NCI-H146 treated with DMSO at 0.1 percent for 48 hours (cell line): ENCODE data around the gene ARHGEF1.
"Not testable (repeated sequence)": the region's sequence is repeated elsewhere in the genome, so short reads cannot be mapped to it uniquely, and the experiment has no call there.

Experiments
- DNase-seq: peaks from one replicate; lab custom pipeline; 2025; ENCODE audit not compliant: unreplicated experiment; lab: John Stamatoyannopoulos, UW

The ARHGEF1 gene

GRCh38 chr19:41929536-41930071 is 46.6 kb downstream of the ARHGEF1 start:
- DNase-seq: no peak

GRCh38 chr19:41930322-41930722 is 47.3 kb downstream of the ARHGEF1 start:
- DNase-seq: no peak

GRCh38 chr19:41930926-41931592 is 48.1 kb downstream of the ARHGEF1 start:
- peak; percentile 65 for DNase-seq

- no peak for DNase-seq
Measured at GRCh38 chr19:41932259-41932719, 49.3 kb downstream of the ARHGEF1 start.

- DNase-seq: no peak
Measured at GRCh38 chr19:41932720-41933332, 49.8 kb downstream of the ARHGEF1 start.

GRCh38 chr19:41933693-41934426 is 50.9 kb downstream of the ARHGEF1 start:
- no peak for DNase-seq

GRCh38 chr19:41934849-41935374 is 51.9 kb downstream of the ARHGEF1 start:
- peak; percentile 48 for DNase-seq

- no peak for DNase-seq
Measured at GRCh38 chr19:41935760-41936415, 52.9 kb downstream of the ARHGEF1 start.

- DNase-seq: no peak
Measured at GRCh38 chr19:41936416-41936850, 53.4 kb downstream of the ARHGEF1 start.

GRCh38 chr19:41936961-41937360 is 54.0 kb downstream of the ARHGEF1 start:
- no peak for DNase-seq

- DNase-seq: no peak
Measured at GRCh38 chr19:41937525-41938468, 54.8 kb downstream of the ARHGEF1 start.

GRCh38 chr19:41939209-41939608 is 56.2 kb downstream of the ARHGEF1 start:
- not testable (repeated sequence) for DNase-seq

- peak; percentile 20 for DNase-seq
Measured at GRCh38 chr19:41939861-41940730, 57.1 kb downstream of the ARHGEF1 start.

- no peak for DNase-seq
Measured at GRCh38 chr19:41940731-41941409, 57.9 kb downstream of the ARHGEF1 start.

- no peak for DNase-seq
Measured at GRCh38 chr19:41941410-41942202, 58.6 kb downstream of the ARHGEF1 start.

GRCh38 chr19:41944336-41944735 is 61.4 kb downstream of the ARHGEF1 start:
- DNase-seq: no peak

- DNase-seq: no peak
Measured at GRCh38 chr19:41945135-41945766, 62.3 kb downstream of the ARHGEF1 start.
